GM21737 (cell line): ENCODE measurements around the gene PPP1CC.
A peak's percentile ranks its signal among the peaks of the same experiment; 100 is the strongest.

ENCODE experiments used
- ATAC-seq: cut with Tn5 transposase; IDR thresholded peaks from one replicate; pipeline ENCODE4 v1.9.1; 2021; ENCODE audit warnings: mild to moderate bottlenecking, moderate library complexity; ENCODE audit not compliant: unreplicated experiment

PPP1CC gene

DNA sequence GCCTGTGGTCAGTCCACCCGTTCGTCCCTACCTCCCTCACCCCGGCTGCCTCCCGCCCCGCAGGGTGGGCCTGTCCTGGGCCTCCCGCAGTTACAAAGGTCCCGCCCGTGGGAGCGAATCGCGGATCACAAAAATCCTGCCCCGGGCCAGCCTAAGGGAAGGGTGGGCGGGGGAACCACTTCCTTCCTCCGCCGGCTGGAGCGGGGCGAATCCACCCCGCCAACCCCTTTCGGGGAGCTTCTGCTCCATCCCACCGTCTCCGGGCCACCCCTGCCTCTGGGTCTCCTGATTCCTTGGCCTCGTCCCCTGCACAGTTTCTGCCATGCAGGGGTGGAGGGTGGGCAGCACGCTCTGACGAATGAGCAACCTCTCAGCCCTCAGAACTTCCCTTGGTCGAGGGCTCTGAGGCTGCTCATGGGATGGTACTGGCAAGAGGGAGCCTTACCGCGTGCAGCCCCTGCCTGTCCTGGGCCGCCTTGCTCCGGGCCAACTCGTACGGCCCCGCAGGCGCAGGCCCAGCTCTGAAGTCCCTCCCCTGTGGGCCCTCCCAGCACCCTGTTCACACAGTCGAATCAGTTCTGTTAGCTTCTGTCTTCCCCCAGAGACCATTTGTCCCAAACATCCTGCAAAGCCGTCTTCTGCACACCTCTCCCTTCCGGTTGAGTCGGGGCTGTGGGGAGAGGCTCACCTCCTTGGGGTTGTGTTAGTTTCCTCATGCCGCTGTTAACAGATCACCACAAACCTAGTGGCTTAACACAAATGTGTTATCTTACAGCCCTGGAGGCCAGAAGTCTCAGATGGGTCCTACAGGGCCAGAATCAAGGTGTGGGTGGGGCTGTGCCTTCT lies 53.2 kb downstream of the PPP1CC start:
- ATAC-seq: peak; percentile 50

DNA sequence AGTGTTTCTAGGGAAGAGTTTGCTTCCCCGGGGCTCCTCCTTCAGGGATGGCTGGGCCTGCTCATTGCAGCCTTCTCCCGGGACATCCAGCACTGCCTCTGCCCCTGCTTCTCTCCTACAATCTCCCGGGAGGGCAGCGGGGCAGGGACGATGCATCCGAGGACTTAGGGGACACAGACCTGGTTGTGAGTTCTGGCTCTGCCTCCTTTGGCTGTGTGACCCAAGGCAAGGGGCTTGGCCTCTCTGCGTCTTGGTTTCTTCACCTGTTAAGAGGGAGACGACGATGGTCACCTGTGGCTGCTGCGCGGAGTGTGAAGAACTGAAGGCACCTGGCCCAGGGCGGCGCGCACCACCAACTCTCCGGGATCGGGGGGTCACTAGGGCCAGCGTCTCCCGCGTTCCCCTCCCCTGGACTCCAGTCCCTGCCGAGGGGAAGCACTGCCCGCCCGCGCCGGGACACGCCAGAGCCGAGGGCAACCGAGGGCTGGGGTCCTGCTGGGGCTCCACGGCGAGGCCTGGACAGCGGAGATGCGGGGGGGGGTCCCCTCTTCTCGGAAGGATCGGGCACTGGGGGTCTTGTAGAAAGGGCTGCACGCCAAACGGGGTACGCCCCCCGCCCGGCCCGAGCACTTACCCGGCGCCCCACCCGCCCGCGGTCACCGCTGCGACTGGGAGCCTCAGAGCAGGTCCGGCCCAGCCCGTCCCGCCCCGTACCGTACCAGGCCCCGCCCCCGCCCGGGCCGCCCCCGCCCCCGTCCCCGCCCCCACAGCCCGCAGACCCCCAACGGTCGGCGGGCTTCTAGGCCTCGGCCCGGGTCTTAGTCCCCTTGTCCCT lies 54.0 kb downstream of the PPP1CC start, which contains the start of gene HVCN1:
Gene HVCN1 (minus strand): TSS at position 670 of the 835 bp plus-strand sequence. CDS start 5,870 bp downstream, outside the sequence.
- ATAC-seq: peak; percentile 32

DNA sequence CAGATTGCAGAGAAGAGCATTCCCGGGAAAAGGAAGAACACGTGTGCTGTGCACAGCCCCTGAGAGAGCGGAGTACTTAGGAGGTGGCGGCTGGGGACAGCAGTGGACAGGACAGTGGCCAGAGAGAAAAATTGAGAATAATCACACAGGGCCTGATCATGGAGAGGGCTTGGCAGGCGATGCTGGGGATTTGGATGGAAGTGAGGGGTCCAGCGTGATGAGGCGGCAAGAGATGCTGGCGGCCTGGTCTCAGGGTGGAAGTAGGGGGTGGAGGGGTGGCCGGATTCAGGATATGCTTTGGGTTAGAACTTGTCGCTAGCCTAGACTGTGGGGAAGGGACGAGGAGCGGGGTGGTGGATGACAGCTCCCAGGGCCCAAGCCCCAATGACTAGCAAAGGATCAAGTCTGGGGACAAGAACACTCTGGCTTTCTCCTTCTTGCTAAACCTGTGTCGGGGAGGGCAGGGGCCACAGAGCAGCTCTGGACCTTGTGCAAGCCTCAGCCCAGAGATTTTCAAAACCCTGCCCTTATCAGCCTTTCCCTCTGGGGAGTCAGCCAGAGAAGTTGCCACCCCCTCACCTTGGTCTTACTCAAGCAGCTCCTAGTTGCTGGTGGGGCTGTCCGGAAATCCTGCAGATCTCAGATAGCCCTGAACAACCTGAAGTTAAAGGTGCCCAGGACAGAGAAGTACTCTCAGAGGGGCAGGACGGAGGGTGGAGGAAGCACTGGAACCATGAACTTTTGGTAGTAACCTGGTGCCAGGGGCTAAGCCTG lies 55.1 kb downstream of the PPP1CC start:
- ATAC-seq: no peak

DNA sequence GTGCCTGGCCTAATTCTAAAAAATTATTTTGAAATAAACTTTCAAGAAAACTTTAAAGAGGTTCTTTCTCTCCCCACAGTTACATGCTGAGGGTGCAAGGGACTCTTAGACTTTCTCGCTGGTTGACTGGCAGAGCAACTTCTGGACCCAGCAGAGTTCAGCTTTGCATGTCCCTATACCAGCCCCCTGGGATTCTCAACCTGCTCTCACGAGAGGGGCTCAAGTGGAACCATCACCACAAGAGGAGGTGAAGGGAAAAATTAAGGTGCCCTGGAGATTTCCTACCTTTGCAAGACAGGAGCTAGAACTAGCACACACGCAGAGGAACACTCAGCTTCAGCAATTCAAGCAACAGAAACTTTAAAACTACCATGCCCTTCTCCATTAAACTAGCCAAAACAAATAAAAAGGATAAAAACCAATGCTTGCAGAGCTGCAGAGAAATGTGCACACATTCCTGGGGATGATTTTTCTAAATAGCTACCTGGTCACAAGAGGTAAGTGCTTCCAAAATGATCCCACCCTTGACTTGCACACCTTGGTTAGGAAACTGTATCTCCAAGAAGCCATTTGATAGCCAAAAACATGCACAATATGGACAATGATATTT lies 56.3 kb downstream of the PPP1CC start:
- ATAC-seq: no peak

DNA sequence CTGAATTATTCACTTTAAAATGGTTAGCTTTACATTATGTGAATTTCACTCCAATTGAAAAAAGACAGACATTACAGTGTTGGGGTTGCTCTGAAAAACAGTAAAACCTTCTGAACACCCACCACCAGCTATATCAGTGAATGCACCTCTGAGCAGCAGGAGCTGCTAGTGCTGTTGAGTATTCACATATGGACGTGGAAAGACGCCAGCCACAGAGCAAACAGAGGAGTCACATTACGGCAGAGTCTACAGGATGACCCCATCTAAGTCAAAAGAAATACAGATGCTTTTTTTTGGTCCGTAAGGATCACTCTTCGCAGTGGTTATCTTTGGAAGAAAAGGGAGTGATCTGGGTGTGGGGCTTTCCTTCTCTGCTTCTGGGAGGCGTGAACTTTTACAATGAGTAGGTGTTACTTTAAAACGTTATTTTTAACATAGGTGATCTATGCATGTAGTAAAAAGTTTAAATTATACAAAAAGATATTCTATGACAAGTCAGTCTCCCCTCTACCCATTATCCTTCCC lies 58.3 kb downstream of the PPP1CC start:
- ATAC-seq: no peak

DNA sequence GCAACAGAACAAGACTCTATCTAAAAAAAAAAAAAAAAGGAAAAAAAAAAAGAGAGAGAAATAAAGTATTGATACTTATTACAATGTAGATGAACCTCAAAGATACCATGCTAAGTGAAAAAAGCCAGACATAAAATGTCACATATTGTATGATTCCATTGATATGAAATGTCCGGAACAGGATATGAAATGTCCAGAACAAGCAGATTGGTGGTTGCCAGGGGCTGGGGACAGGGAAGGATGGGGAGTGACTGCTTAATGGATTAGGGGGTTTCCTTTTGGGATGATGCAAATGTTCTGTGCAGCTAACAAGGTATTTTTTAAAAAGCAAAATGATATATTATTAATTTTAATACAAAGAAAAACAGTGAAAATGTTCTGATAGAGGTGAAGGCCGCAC lies 58.8 kb downstream of the PPP1CC start:
- no peak for ATAC-seq

DNA sequence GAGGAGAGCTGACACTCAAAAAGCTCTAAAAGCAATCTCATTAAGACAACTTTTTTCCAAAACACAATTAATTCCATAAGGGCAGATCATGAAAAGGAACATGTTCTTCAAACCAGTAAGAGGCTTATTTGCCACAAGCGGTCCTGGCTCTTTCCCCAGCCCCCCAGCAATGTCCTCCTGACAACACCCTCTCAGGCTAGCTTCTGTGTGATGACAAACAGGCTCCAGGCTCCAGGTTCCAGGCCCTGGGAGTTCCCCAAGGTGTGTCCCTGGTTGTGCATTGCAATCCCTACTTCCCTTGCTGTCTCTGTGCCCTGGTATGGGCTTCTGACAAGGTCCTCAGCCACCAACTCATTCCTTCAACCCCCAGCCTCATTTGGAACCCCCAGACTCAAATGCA lies 62.7 kb downstream of the PPP1CC start:
- ATAC-seq: no peak

DNA sequence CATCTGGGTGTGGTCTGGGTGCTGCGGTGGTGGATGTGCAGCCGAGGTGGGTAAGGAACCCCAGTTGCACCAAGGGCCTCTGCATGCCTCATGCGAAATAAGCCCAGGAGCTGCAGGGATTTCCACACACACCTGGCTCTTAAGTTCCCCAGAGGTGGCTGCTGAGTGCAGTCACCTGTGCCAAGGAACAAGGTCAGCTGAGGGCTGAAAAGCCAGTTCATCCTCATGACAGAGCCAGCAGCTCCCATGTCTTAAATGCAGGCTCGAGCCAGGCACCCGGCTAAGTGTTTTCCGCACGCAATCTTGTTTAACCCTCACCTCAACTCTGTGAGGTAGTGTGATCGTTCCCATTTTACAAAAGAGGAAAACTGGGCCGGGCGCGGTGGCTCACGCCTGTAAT lies 63.5 kb downstream of the PPP1CC start:
- ATAC-seq: no peak

DNA sequence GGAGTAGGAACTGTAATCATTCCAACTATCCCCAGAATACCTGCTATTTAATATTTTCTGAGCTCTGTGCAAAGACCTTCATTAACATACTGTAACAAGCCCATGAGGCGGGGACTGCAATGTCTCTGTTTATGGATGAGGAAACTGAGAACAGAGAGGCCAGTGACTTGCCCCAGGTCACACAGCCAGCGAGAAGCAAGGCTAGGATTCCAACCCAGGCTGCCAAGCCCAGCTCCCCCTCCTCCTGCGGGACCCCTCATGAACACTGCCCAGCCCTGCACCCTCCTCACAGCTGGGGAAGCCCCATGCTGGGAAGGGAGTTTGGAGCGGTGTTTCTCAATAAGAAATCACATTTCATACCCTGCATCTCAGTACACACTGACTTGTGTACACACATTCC lies 64.7 kb downstream of the PPP1CC start:
- no peak for ATAC-seq

DNA sequence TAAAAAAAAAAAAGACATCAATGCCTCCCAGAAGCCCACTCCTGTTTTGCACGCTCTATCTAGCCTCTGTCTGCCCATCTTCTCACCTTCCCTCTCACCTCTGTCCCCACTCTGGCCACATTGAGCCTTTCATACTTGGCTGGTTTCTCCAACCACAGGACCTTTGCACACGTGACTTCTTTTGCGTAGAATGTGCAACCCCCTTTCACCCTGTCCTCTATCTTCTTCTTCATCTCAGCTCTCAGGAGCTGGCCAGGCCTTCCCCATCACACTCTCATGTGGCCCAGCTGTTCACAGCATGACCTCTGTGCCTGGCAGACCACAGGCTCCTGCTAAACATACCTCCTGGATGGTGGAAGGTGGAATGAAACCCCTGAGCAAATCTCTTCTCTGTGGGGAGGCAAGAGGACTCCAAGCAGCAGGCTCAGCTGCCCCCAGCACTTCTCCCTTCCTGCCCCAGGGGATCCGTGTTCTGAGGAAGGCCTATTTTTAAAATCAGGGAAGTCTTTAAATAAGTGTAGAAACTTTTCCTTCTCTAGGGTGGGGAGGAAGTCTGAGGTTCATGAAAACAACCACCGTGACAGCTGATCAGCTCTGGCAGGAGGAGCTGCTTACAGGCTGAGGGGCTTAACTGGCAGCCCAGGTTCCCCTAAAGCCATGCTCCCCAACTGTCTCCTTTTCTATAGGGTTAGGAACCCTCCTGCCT lies 65.3 kb downstream of the PPP1CC start:
- ATAC-seq: peak; percentile 80

DNA sequence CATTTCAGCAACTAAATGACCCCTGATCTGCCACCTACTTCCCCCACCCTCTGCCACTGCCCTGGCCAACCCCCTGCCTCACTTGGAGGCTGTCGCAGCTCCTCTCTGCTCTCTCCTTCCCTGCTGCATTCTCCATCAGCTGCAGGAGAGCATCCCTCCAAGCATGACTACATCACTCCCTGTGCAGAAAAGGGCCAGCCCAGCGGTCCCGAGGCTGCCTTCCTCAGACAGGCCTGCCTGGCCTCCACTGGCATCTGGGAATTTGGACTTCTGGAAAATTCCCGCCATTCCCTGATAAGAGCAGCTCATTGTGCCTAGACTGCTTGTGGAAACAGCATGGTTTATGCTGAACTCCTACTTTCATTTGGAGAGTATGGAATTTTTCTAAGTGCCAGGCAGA lies 66.5 kb downstream of the PPP1CC start:
- no peak for ATAC-seq

DNA sequence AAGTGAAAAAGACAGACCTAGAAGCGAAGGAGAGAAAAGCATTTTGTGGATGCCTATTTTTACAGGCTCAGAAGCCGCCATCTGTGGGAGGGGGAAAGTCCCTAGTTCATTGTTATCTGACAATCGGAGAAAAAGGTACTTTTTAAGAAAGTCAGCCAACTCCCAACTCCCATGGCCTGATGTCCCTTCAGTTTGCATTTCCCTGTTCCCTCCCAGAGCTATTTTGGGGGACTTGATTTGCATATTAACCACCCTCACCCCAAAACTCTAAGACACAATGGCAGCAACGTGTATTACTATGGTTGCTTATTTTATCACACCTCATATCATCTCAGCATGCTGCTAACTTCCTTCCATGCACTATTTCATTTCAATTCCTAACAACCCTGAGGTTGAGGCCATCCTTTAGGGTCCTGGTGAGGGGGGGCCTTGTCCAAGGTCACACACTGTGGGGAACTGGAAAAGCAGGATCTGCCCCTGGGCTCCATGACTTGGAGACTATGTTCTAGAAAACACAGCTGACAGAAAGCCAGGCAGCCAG lies 72.5 kb downstream of the PPP1CC start:
- peak; percentile 57 for ATAC-seq
